HCT116 (cell line): ENCODE data around the gene KCNQ4. TPM values are rescaled to one million over a fixed set of nuclear protein-coding genes. Genes with fewer than 3 reads are reported as not detected.

Experiments
- ATAC-seq: fragments of 200-7000 bp; cut with Tn5 transposase; 2 replicates; pipeline ENCODE4 v1.9.1; 2020; ENCODE audit warnings: mild to moderate bottlenecking, moderate library complexity
- BruUV-seq: library from RNA; stranded (reverse); fragments of 400-500 nt; replicated peaks from 2 replicates; lab custom pipeline; 2021; lab: Mats Ljungman, UMichigan
- CTCF ChIA-PET: fragments of 300-600 bp; sonication (Branson Sonifier 250); formaldehyde crosslinking; loops from one replicate; lab custom pipeline; 2021; ENCODE audit warnings: antibody characterized with exemption; lab: Charles Lee
- POLR2A ChIA-PET: fragments of 300-600, 350-600 bp; sonication (Branson Sonifier 250); formaldehyde crosslinking; loops from one replicate; lab custom pipeline; 2021; ENCODE audit warnings: antibody characterized with exemption; lab: Charles Lee
- RAD21 ChIA-PET, 2 experiments: fragments of 300-600 bp; sonication (Branson Sonifier 250); formaldehyde crosslinking; loops; one replicate each; lab custom pipeline; 2023; ENCODE audit warnings: low total read pairs in 2 of 2; ENCODE audit not compliant: uncharacterized antibody in 2 of 2, unreplicated experiment in 2 of 2, low non-redundant PET in 1 of 2; lab: Charles Lee
- DNase-seq: peaks from one replicate; pipeline ENCODE4 v3.0.0-alpha.2; 2010; ENCODE audit warnings: low read depth, low spot score
- H2AFZ ChIP-seq: fragments of 200-600 bp; shearing (Covaris generic), sonication (generic); 2 replicates; pipeline ENCODE4 v1.6.1; 2017; ENCODE audit warnings: low read depth, mixed run types, mixed read lengths, antibody characterized with exemption, low read length; ENCODE audit not compliant: poor library complexity, severe bottlenecking
- H3K27ac ChIP-seq: 2 replicates; pipeline ENCODE4 v1.5.1; 2012; ENCODE audit warnings: low read depth, low read length
- H3K27me3 ChIP-seq: fragments of 200-600 bp; sonication (generic); 2 replicates; pipeline ENCODE4 v1.6.1; 2016; ENCODE audit warnings: mixed run types, low read length, mixed read lengths; ENCODE audit not compliant: insufficient read depth
- H3K36me3 ChIP-seq, 2 experiments: fragments of 200-500 bp in 1 of 2; fragments of 200-600 bp in 1 of 2; sonication (Bioruptor generic) in 1 of 2; sonication (generic) in 1 of 2; 2 replicates each; pipeline versions ENCODE4 v1.5.1 to v1.6.1; 2014 to 2016; ENCODE audit warnings: low read length in 2 of 2, inconsistent platforms in 1 of 2, mixed read lengths in 1 of 2, mixed run types in 1 of 2; ENCODE audit not compliant: insufficient read depth in 2 of 2, control insufficient read depth in 1 of 2
- H3K4me1 ChIP-seq, 2 experiments: fragments of 200-600 bp in 1 of 2; sonication (generic) in 1 of 2; 2 replicates each; pipeline versions ENCODE4 v1.5.1 to v1.6.1; 2012 to 2017; ENCODE audit warnings: low read length in 2 of 2, inconsistent platforms in 1 of 2, mild to moderate bottlenecking in 1 of 2, mixed read lengths in 1 of 2, mixed run types in 1 of 2, moderate library complexity in 1 of 2; ENCODE audit not compliant: insufficient read depth in 2 of 2, control insufficient read depth in 1 of 2
- H3K4me2 ChIP-seq: fragments of 200-600 bp; sonication (generic); 2 replicates; pipeline ENCODE4 v1.6.1; 2017; ENCODE audit warnings: mixed run types, low read length, mixed read lengths
- H3K4me3 ChIP-seq, 2 experiments: fragments of 200-600 bp in 1 of 2; sonication (generic) in 1 of 2; replicated peaks in 1 of 2; 2 replicates each; pipeline ENCODE4 v1.5.1; 2011 to 2016; ENCODE audit warnings: low read length in 2 of 2, control low read depth in 1 of 2, low read depth in 1 of 2, mild to moderate bottlenecking in 1 of 2, mixed read lengths in 1 of 2, mixed run types in 1 of 2
- H3K79me2 ChIP-seq: fragments of 200-600 bp; sonication (generic); 2 replicates; pipeline ENCODE4 v1.6.1; 2017; ENCODE audit warnings: mild to moderate bottlenecking, mixed run types, low read length, moderate library complexity, mixed read lengths; ENCODE audit not compliant: insufficient read depth
- H3K9ac ChIP-seq: fragments of 200-600 bp; sonication (generic); 2 replicates; pipeline ENCODE4 v1.6.1; 2016; ENCODE audit warnings: low read length, mixed read lengths
- H3K9me2 ChIP-seq: fragments of 200-600 bp; sonication (generic), shearing (Covaris generic); 2 replicates; pipeline ENCODE4 v1.6.1; 2017; ENCODE audit warnings: mixed run types, mild to moderate bottlenecking, moderate library complexity; ENCODE audit not compliant: insufficient read depth
- H3K9me3 ChIP-seq, 2 experiments: fragments of 200-500 bp in 1 of 2; fragments of 200-600 bp in 1 of 2; sonication (Bioruptor generic) in 1 of 2; sonication (generic) in 1 of 2; 2 replicates each; pipeline ENCODE4 v1.6.1; 2014 to 2017; ENCODE audit warnings: low read length in 2 of 2, mixed read lengths in 2 of 2, inconsistent platforms in 1 of 2, low read depth in 1 of 2, mild to moderate bottlenecking in 1 of 2, mixed run types in 1 of 2, moderate library complexity in 1 of 2; ENCODE audit not compliant: control insufficient read depth in 1 of 2, insufficient read depth in 1 of 2
- H4K20me1 ChIP-seq: fragments of 200-600 bp; sonication (generic), shearing (Covaris generic); 2 replicates; pipeline ENCODE4 v1.6.1; 2017; ENCODE audit warnings: mixed run types, mild to moderate bottlenecking, moderate library complexity; ENCODE audit not compliant: insufficient read depth
- ATF3 ChIP-seq: IDR thresholded peaks from 2 replicates; pipeline ENCODE4 v1.6.1; 2012
- CBX3 ChIP-seq: IDR thresholded peaks from 2 replicates; pipeline ENCODE4 v1.6.1; 2012; ENCODE audit warnings: low read depth
- EGR1 ChIP-seq: IDR thresholded peaks from 2 replicates; pipeline ENCODE4 v1.6.1; 2012; ENCODE audit warnings: low read depth
- ELF1 ChIP-seq: IDR thresholded peaks from 2 replicates; pipeline ENCODE4 v1.6.1; 2012; ENCODE audit warnings: low read depth, borderline replicate concordance
- EZH2phosphoT487 ChIP-seq: fragments of 200-600 bp; IDR thresholded peaks from 2 replicates; pipeline ENCODE4 v1.6.1; 2018; ENCODE audit warnings: antibody characterized with exemption, borderline replicate concordance
- MAX ChIP-seq: IDR thresholded peaks from 2 replicates; pipeline ENCODE4 v1.6.1; 2012
- POLR2A ChIP-seq: IDR thresholded peaks from 2 replicates; pipeline ENCODE4 v1.7.0; 2011; ENCODE audit warnings: borderline replicate concordance; ENCODE audit not compliant: insufficient read depth, insufficient read length; ENCODE audit errors: extremely low read depth
- POLR2AphosphoS5 ChIP-seq: IDR thresholded peaks from 2 replicates; pipeline ENCODE4 v1.6.1; 2011; ENCODE audit warnings: mild to moderate bottlenecking, low read depth, low read length, moderate library complexity
- RAD21 ChIP-seq: IDR thresholded peaks from 2 replicates; pipeline ENCODE4 v1.6.1; 2012; ENCODE audit warnings: low read depth, mild to moderate bottlenecking
- REST ChIP-seq: IDR thresholded peaks from 2 replicates; pipeline ENCODE4 v1.6.1; 2012; ENCODE audit warnings: low read depth
- SIN3A ChIP-seq: IDR thresholded peaks from 2 replicates; pipeline ENCODE4 v1.6.1; 2012; ENCODE audit warnings: low read depth
- SP1 ChIP-seq: IDR thresholded peaks from 2 replicates; pipeline ENCODE4 v1.6.1; 2012; ENCODE audit warnings: low read depth
- SRF ChIP-seq: IDR thresholded peaks from 2 replicates; pipeline ENCODE4 v1.6.1; 2012; ENCODE audit warnings: low read depth
- TCF7L2 ChIP-seq: IDR thresholded peaks from 2 replicates; pipeline ENCODE4 v1.7.0; 2011; ENCODE audit warnings: borderline replicate concordance, inconsistent platforms; ENCODE audit not compliant: insufficient read depth, insufficient read length; ENCODE audit errors: extremely low read depth
- YY1 ChIP-seq: IDR thresholded peaks from 2 replicates; pipeline ENCODE4 v1.6.1; 2011; ENCODE audit warnings: low read length, low read depth, moderate library complexity, mild to moderate bottlenecking; ENCODE audit not compliant: insufficient replicate concordance; ENCODE audit errors: extremely low read depth
- ZBTB33 ChIP-seq: IDR thresholded peaks from 2 replicates; pipeline ENCODE4 v1.6.1; 2011; ENCODE audit warnings: mild to moderate bottlenecking, low read length, moderate library complexity; ENCODE audit not compliant: insufficient replicate concordance; ENCODE audit errors: extremely low read depth
- ZFX ChIP-seq: fragments of 450-650 bp; IDR thresholded peaks from 2 replicates; pipeline ENCODE4 v1.6.1; 2017
- ZNF274 ChIP-seq: fragments of 200-500 bp; sonication (Bioruptor generic); IDR thresholded peaks from 2 replicates; pipeline ENCODE4 v1.6.1; 2014; ENCODE audit warnings: mild to moderate bottlenecking, low read depth, low read length, inconsistent platforms
- intact Hi-C: fragments of 100-400 bp; cut with micrococcal nuclease; formaldehyde crosslinking; loops from 2 replicates; pipeline ENCODE4 v1.10.0; 2022
- total RNA-seq: library from RNA; stranded (reverse); gene quantifications from one replicate; pipeline ENCODE4 v1.2.1, GENCODE V29; 2021; ENCODE audit not compliant: unreplicated experiment

Gene KCNQ4
- total RNA-seq, 1 experiment from 2014 or later, result 4.1 TPM

- DNase-seq, result no peak
- H3K27ac ChIP-seq, result no peak overlapping the region
- intact Hi-C loops, result no loop called here
Observed at GRCh38 chr1:40758578-40759343, 24.8 kb upstream of the KCNQ4 start.

More at GRCh38 chr1:40758578-40759343, 24.8 kb upstream of the KCNQ4 start:
- no peak for ATAC-seq
- Histone ChIP-seq H3K9me2 (no peaks in the 10 kb centered on the region), H3K4me3 (no peak overlapping the region), H3K9me3 (no peaks in the 10 kb centered on the region), H3K79me2 (no peaks in the 10 kb centered on the region), H3K4me1 (no peaks in the 10 kb centered on the region), H3K27me3 (no peaks in the 10 kb centered on the region), H2AFZ (no peak overlapping the region)
- RAD21 ChIA-PET, result no interaction called here
- POLR2A ChIA-PET, result no interaction called here
- CTCF ChIA-PET, result no interaction called here
- no TSS peak for BruUV-seq
- TF ChIP-seq REST, result no peak
- TF ChIP-seq SRF, result no peak
- TF ChIP-seq POLR2A, result no peak
- no peak for TF ChIP-seq ZNF274
- TF ChIP-seq EGR1, result no peak
- no peak for TF ChIP-seq ZFX
- no peak for TF ChIP-seq ATF3
- TF ChIP-seq MAX, result no peak
- no peak for TF ChIP-seq ELF1
- no peak for TF ChIP-seq CBX3
- no peak for TF ChIP-seq SP1
- TF ChIP-seq SIN3A, result no peak
- no peak for TF ChIP-seq POLR2AphosphoS5
- no peak for TF ChIP-seq EZH2phosphoT487
- no peak for TF ChIP-seq TCF7L2
- no peak for TF ChIP-seq RAD21
- TF ChIP-seq ZBTB33, result no peak
- TF ChIP-seq YY1, result no peak
- TF ChIP-seq, all 23 proteins: peak for 0
- no peak overlapping the region for H3K4me2 ChIP-seq
- no peak overlapping the region for H3K9ac ChIP-seq
- H4K20me1 ChIP-seq, result no peaks in the 10 kb centered on the region
- peaks cover 15 to 27% of the 10 kb centered on the region in 2 experiments for H3K36me3 ChIP-seq
